Caco-2 (cell line): ENCODE data around the gene ZNF333. TPM values are rescaled to one million over a fixed set of nuclear protein-coding genes. Genes with fewer than 3 reads are reported as not detected.

ENCODE experiments used
- BruUV-seq: library from RNA; stranded (reverse); fragments of 400-500 nt; replicated peaks from 2 replicates; lab custom pipeline; 2021; lab: Mats Ljungman, UMichigan
- CTCF ChIA-PET: fragments of 300-600 bp; sonication (Branson Sonifier 250); formaldehyde crosslinking; loops from one replicate; lab custom pipeline; 2022; ENCODE audit warnings: antibody characterized with exemption; lab: Charles Lee
- POLR2A ChIA-PET: fragments of 300-600 bp; sonication (Branson Sonifier 250); formaldehyde crosslinking; loops from one replicate; lab custom pipeline; 2022; ENCODE audit warnings: antibody characterized with exemption; lab: Charles Lee
- DNase-seq, 2 experiments: peaks; one replicate each; pipeline versions ENCODE4 v3.0.0 to v3.0.0-alpha.2; 2020 to 2022
- H3K27me3 ChIP-seq: replicated peaks from 2 replicates; pipeline ENCODE4 v1.6.0; 2011; ENCODE audit warnings: low read length; ENCODE audit not compliant: control insufficient read depth, insufficient read depth
- H3K36me3 ChIP-seq: 2 replicates; pipeline ENCODE4 v1.5.1; 2011; ENCODE audit warnings: low read length; ENCODE audit not compliant: control insufficient read depth, insufficient read depth
- H3K4me1 ChIP-seq: fragments of 250-450 bp; sonication (Bioruptor Pico); 2 replicates; pipeline ENCODE4 v1.5.1; 2020; ENCODE audit warnings: mild to moderate bottlenecking
- H3K4me3 ChIP-seq: 2 replicates; pipeline ENCODE4 v1.5.1; 2011; ENCODE audit warnings: low read depth, mild to moderate bottlenecking, control low read depth, low read length
- H3K9me3 ChIP-seq: fragments of 250-450 bp; sonication (Bioruptor Pico); 2 replicates; pipeline ENCODE4 v1.5.1; 2020; ENCODE audit warnings: mild to moderate bottlenecking, moderate library complexity
- H3K27ac Mint-ChIP-seq: one replicate; pipeline ENCODE4 v1.8.0; 2022; ENCODE audit warnings: mixed read lengths; ENCODE audit not compliant: unreplicated experiment
- H3K27me3 Mint-ChIP-seq: one replicate; pipeline ENCODE4 v1.8.0; 2022; ENCODE audit warnings: mixed read lengths; ENCODE audit not compliant: insufficient read depth, unreplicated experiment
- H3K36me3 Mint-ChIP-seq: one replicate; pipeline ENCODE4 v1.8.0; 2022; ENCODE audit warnings: mild to moderate bottlenecking, mixed read lengths; ENCODE audit not compliant: insufficient read depth, unreplicated experiment
- H3K4me1 Mint-ChIP-seq: one replicate; pipeline ENCODE4 v1.8.0; 2022; ENCODE audit warnings: low read depth, mixed read lengths; ENCODE audit not compliant: unreplicated experiment
- H3K4me3 Mint-ChIP-seq: one replicate; pipeline ENCODE4 v1.8.0; 2022; ENCODE audit warnings: mild to moderate bottlenecking, moderate library complexity, mixed read lengths; ENCODE audit not compliant: unreplicated experiment
- H3K9me3 Mint-ChIP-seq: one replicate; pipeline ENCODE4 v1.8.0; 2022; ENCODE audit warnings: mixed read lengths; ENCODE audit not compliant: unreplicated experiment
- CTCF ChIP-seq, 2 experiments: fragments of 200-600 bp in 1 of 2; IDR thresholded peaks; 1 replicate in 1 of 2; 2 replicates in 1 of 2; pipeline versions ENCODE4 v1.5.1 to v1.8.0; 2011 to 2022; ENCODE audit warnings: antibody characterized with exemption in 1 of 2, control low read depth in 1 of 2, inconsistent platforms in 1 of 2, low read depth in 1 of 2, low read length in 1 of 2, mild to moderate bottlenecking in 1 of 2, moderate library complexity in 1 of 2; ENCODE audit not compliant: insufficient read depth in 1 of 2, severe bottlenecking in 1 of 2, unreplicated experiment in 1 of 2
- intact Hi-C: fragments of 100-400 bp; cut with micrococcal nuclease; formaldehyde crosslinking; loops from one replicate; pipeline ENCODE4 v1.10.0; 2022; ENCODE audit not compliant: unreplicated experiment
- total RNA-seq: library from RNA; stranded (reverse); gene quantifications from 2 replicates; pipeline ENCODE4 v1.2.3, GENCODE V29; 2022

Gene ZNF333
- total RNA-seq, 1 experiment from 2014 or later = 5.3 TPM

GRCh38 chr19:14670408-14670807 lies 19.4 kb upstream of the ZNF333 start:
- CTCF ChIA-PET = interaction anchor here (0.6 kb wide), 1 partner anchor 11 kb away, joined by 4 read pairs; no protein-coding TSS in a partner anchor
- H3K9me3 ChIP-seq = no peaks in the 10 kb centered on the region
- POLR2A ChIA-PET = no interaction called here
- H3K27ac Mint-ChIP-seq = no peak overlapping the region
- H3K27me3 Mint-ChIP-seq = no peaks in the 10 kb centered on the region
- no peak for TF ChIP-seq CTCF (IDR thresholded peaks at IDR 0.05; ENCODE audit: insufficient read depth in 1 of 2, low read depth in 1 of 2, low read length in 1 of 2, severe bottlenecking in 1 of 2, unreplicated experiment in 1 of 2)
- no peak for DNase-seq
- no peaks in the 10 kb centered on the region for H3K4me1 ChIP-seq
- BruUV-seq = no TSS peak
- H3K36me3 ChIP-seq = no peaks in the 10 kb centered on the region
- H3K4me1 Mint-ChIP-seq = no peaks in the 10 kb centered on the region
- H3K27me3 ChIP-seq = no peaks in the 10 kb centered on the region; the same call in 1 of the 2 replicates
- H3K4me3 ChIP-seq = no peak overlapping the region
- no peak overlapping the region for H3K4me3 Mint-ChIP-seq
- intact Hi-C loops = no loop called here
- H3K36me3 Mint-ChIP-seq = no peaks in the 10 kb centered on the region
- H3K9me3 Mint-ChIP-seq = no peaks in the 10 kb centered on the region

- H3K27me3 ChIP-seq = no peaks in the 10 kb centered on the region; the same call in 1 of the 2 replicates
- Mint-ChIP-seq H3K36me3 (no peaks in the 10 kb centered on the region), H3K4me1 (no peaks in the 10 kb centered on the region), H3K27ac (no peak overlapping the region), H3K9me3 (no peaks in the 10 kb centered on the region), H3K27me3 (no peaks in the 10 kb centered on the region), H3K4me3 (no peak overlapping the region)
- intact Hi-C loops = no loop called here
- no peaks in the 10 kb centered on the region for H3K36me3 ChIP-seq
- H3K4me3 ChIP-seq = no peak overlapping the region
- CTCF ChIA-PET = interaction anchor here (0.6 kb wide), 1 partner anchor 99 kb away, joined by 3 read pairs; no protein-coding TSS in a partner anchor
- DNase-seq = no peak
- no peaks in the 10 kb centered on the region for H3K4me1 ChIP-seq
- no TSS peak for BruUV-seq
- POLR2A ChIA-PET = no interaction called here
- no peaks in the 10 kb centered on the region for H3K9me3 ChIP-seq
- no peak for TF ChIP-seq CTCF (IDR thresholded peaks at IDR 0.05; ENCODE audit: insufficient read depth in 1 of 2, low read depth in 1 of 2, low read length in 1 of 2, severe bottlenecking in 1 of 2, unreplicated experiment in 1 of 2)
Measured at GRCh38 chr19:14672188-14672872, 17.5 kb upstream of the ZNF333 start.

- Mint-ChIP-seq H3K9me3 (no peaks in the 10 kb centered on the region), H3K27ac (no peak overlapping the region), H3K36me3 (no peaks in the 10 kb centered on the region), H3K27me3 (no peaks in the 10 kb centered on the region), H3K4me3 (no peak overlapping the region), H3K4me1 (no peaks in the 10 kb centered on the region)
- CTCF ChIA-PET = interaction anchor here (0.6 kb wide), 1 partner anchor 100 kb away, joined by 3 read pairs; no protein-coding TSS in a partner anchor
- POLR2A ChIA-PET = no interaction called here
- no peaks in the 10 kb centered on the region for H3K36me3 ChIP-seq
- H3K9me3 ChIP-seq = no peaks in the 10 kb centered on the region
- no peak for DNase-seq
- intact Hi-C loops = no loop called here
- no peak overlapping the region for H3K4me3 ChIP-seq
- no peak for TF ChIP-seq CTCF (IDR thresholded peaks at IDR 0.05; ENCODE audit: insufficient read depth in 1 of 2, low read depth in 1 of 2, low read length in 1 of 2, severe bottlenecking in 1 of 2, unreplicated experiment in 1 of 2)
- no peaks in the 10 kb centered on the region for H3K4me1 ChIP-seq
- H3K27me3 ChIP-seq = no peaks in the 10 kb centered on the region; the same call in 1 of the 2 replicates
- BruUV-seq = no TSS peak
Measured at GRCh38 chr19:14673088-14673487, 16.8 kb upstream of the ZNF333 start.
